GM23338 (cell line): ENCODE results near the gene PTPRN2. TPM values are rescaled to one million over a fixed set of nuclear protein-coding genes. Genes with fewer than 3 reads are reported as not detected.

Source experiments
- ATAC-seq: fragments of 200-7000 bp; cut with Tn5 transposase; 3 replicates; pipeline ENCODE4 v1.9.1; 2020
- DNase-seq: peaks from one replicate; pipeline ENCODE4 v3.0.0-alpha.2; 2015; ENCODE audit warnings: low spot score
- H2AFZ ChIP-seq: fragments of 200-600 bp; sonication (generic); 2 replicates; pipeline ENCODE4 v1.8.0; 2016; ENCODE audit warnings: antibody characterized with exemption, mild to moderate bottlenecking, moderate library complexity
- H3F3A ChIP-seq: fragments of 200-600 bp; sonication (generic); replicated peaks from 2 replicates; pipeline ENCODE4 v1.8.0; 2017; ENCODE audit warnings: antibody characterized with exemption, mixed run types, low read depth
- H3K27ac ChIP-seq: fragments of 200-600 bp; sonication (generic); 2 replicates; pipeline ENCODE4 v1.6.1; 2016; ENCODE audit warnings: low read depth
- H3K27me3 ChIP-seq: fragments of 200-600 bp; sonication (generic); 2 replicates; pipeline ENCODE4 v1.8.0; 2016; ENCODE audit warnings: mild to moderate bottlenecking, mixed run types, moderate library complexity; ENCODE audit not compliant: insufficient read depth
- H3K36me3 ChIP-seq: fragments of 200-600 bp; sonication (generic); 2 replicates; pipeline ENCODE4 v1.8.0; 2016; ENCODE audit warnings: mild to moderate bottlenecking; ENCODE audit not compliant: insufficient read depth
- H3K4me1 ChIP-seq: fragments of 200-600 bp; sonication (generic); 2 replicates; pipeline ENCODE4 v1.8.0; 2016; ENCODE audit warnings: mild to moderate bottlenecking, moderate library complexity; ENCODE audit not compliant: insufficient read depth
- H3K4me2 ChIP-seq: fragments of 200-600 bp; sonication (generic); 2 replicates; pipeline ENCODE4 v1.7.1; 2017; ENCODE audit warnings: mixed run types
- H3K4me3 ChIP-seq: fragments of 200-600 bp; sonication (generic); 2 replicates; pipeline ENCODE4 v1.6.1; 2016; ENCODE audit warnings: mixed run types
- H3K79me2 ChIP-seq: fragments of 200-600 bp; sonication (generic); replicated peaks from 2 replicates; pipeline ENCODE4 v1.8.0; 2017; ENCODE audit warnings: mild to moderate bottlenecking; ENCODE audit not compliant: insufficient read depth
- H3K9me2 ChIP-seq: fragments of 200-600 bp; sonication (generic); 2 replicates; pipeline ENCODE4 v1.8.0; 2017; ENCODE audit not compliant: insufficient read depth
- H4K20me1 ChIP-seq: fragments of 200-600 bp; sonication (generic); replicated peaks from 2 replicates; pipeline ENCODE4 v1.8.0; 2017; ENCODE audit warnings: mild to moderate bottlenecking; ENCODE audit not compliant: insufficient read depth
- H3K27ac Mint-ChIP-seq: 2 replicates; pipeline ENCODE4 v1.8.0; 2020; ENCODE audit warnings: inconsistent platforms, mild to moderate bottlenecking, moderate library complexity, mixed read lengths
- H3K27me3 Mint-ChIP-seq: 3 replicates; pipeline ENCODE4 v1.8.0; 2022; ENCODE audit warnings: low read depth, mild to moderate bottlenecking, moderate library complexity, mixed read lengths, inconsistent platforms; ENCODE audit not compliant: insufficient read depth, poor library complexity
- H3K36me3 Mint-ChIP-seq: 3 replicates; pipeline ENCODE4 v1.8.0; 2021; ENCODE audit warnings: low read depth, mild to moderate bottlenecking, inconsistent platforms, moderate library complexity, mixed read lengths
- H3K4me1 Mint-ChIP-seq: 3 replicates; pipeline ENCODE4 v1.8.0; 2020; ENCODE audit warnings: mild to moderate bottlenecking, inconsistent platforms, mixed read lengths
- H3K4me3 Mint-ChIP-seq: 3 replicates; pipeline ENCODE4 v1.8.0; 2021; ENCODE audit warnings: moderate library complexity, mild to moderate bottlenecking, inconsistent platforms, mixed read lengths
- H3K9me3 Mint-ChIP-seq: 3 replicates; pipeline ENCODE4 v1.8.0; 2020; ENCODE audit warnings: moderate library complexity, mild to moderate bottlenecking, inconsistent platforms, mixed read lengths
- CREB1 ChIP-seq: fragments of 250-450 bp; sonication (Bioruptor Pico); IDR thresholded peaks from 2 replicates; pipeline ENCODE4 v1.5.0; 2020; ENCODE audit warnings: low read depth, mild to moderate bottlenecking, moderate library complexity
- CTCF ChIP-seq, 2 experiments: fragments of 200-600 bp in 1 of 2; sonication (generic) in 1 of 2; conservative IDR thresholded peaks; 2 replicates each; pipeline versions ENCODE4 v1.5.1 to v1.6.1; 2016 to 2017; ENCODE audit warnings: antibody characterized with exemption in 2 of 2, low read depth in 2 of 2, mild to moderate bottlenecking in 2 of 2, moderate library complexity in 1 of 2
- ETS1 ChIP-seq: IDR thresholded peaks from 2 replicates; pipeline ENCODE4 v1.6.1; 2016; ENCODE audit warnings: antibody characterized with exemption
- EZH2 ChIP-seq: fragments of 200-600 bp; sonication (generic); IDR thresholded peaks from one replicate; pipeline ENCODE4 v1.8.0; 2017; ENCODE audit warnings: antibody characterized with exemption, mild to moderate bottlenecking, low read depth; ENCODE audit not compliant: unreplicated experiment
- EZH2phosphoT487 ChIP-seq: fragments of 200-600 bp; sonication (generic); IDR thresholded peaks from one replicate; pipeline ENCODE4 v1.8.1; 2018; ENCODE audit warnings: antibody characterized with exemption; ENCODE audit not compliant: unreplicated experiment
- JUNB ChIP-seq: IDR thresholded peaks from one replicate; pipeline ENCODE4 v1.6.1; 2016; ENCODE audit warnings: antibody characterized with exemption; ENCODE audit not compliant: unreplicated experiment
- NANOG ChIP-seq: IDR thresholded peaks from 2 replicates; pipeline ENCODE4 v1.6.1; 2016; ENCODE audit warnings: antibody characterized with exemption, borderline replicate concordance
- POLR2AphosphoS5 ChIP-seq: IDR thresholded peaks from 2 replicates; pipeline ENCODE4 v1.6.1; 2016; ENCODE audit warnings: antibody characterized with exemption, low read depth
- REST ChIP-seq: IDR thresholded peaks from one replicate; pipeline ENCODE4 v1.6.1; 2018; ENCODE audit warnings: antibody characterized with exemption; ENCODE audit not compliant: unreplicated experiment
- STAT1 ChIP-seq: IDR thresholded peaks from one replicate; pipeline ENCODE4 v1.6.1; 2016; ENCODE audit warnings: antibody characterized with exemption; ENCODE audit not compliant: unreplicated experiment
- ZNF114 ChIP-seq: fragments of 250-450 bp; sonication (Bioruptor Pico); IDR thresholded peaks from 2 replicates; pipeline ENCODE4 v1.5.0; 2020; ENCODE audit warnings: mild to moderate bottlenecking, moderate library complexity
- ZNF331 ChIP-seq: fragments of 250-450 bp; sonication (Bioruptor Pico); IDR thresholded peaks from 2 replicates; pipeline ENCODE4 v1.5.0; 2020; ENCODE audit warnings: low read depth, mild to moderate bottlenecking, moderate library complexity
- ZNF462 ChIP-seq: fragments of 250-450 bp; sonication (Bioruptor Pico); IDR thresholded peaks from 2 replicates; pipeline ENCODE4 v1.5.0; 2020; ENCODE audit warnings: mild to moderate bottlenecking, moderate library complexity
- polyA plus RNA-seq: library from polyadenylated mRNA; unstranded; fragments of >200 nt; fragmentation: Nextera tagmentation; extraction: Ambion mirVana; gene quantifications from 2 replicates; pipeline ENCODE4 v1.2.1, GENCODE V29; 2016
- total RNA-seq: library from RNA; depleted of rRNA; stranded (reverse); fragments of >200 nt; shearing (Covaris generic); gene quantifications from 2 replicates; pipeline ENCODE4 v1.2.3, GENCODE V29; 2014

The PTPRN2 gene
- total and polyA plus RNA-seq, 2 experiments from 2014 or later = 0.87 to 4.0 TPM

- no peak overlapping the region for H3K4me3 Mint-ChIP-seq
- no peaks in the 10 kb centered on the region for H3K4me1 Mint-ChIP-seq
- no peak for TF ChIP-seq POLR2AphosphoS5
- no peak for TF ChIP-seq ZNF114 (CRISPR knock-in tag)
- TF ChIP-seq STAT1 = no peak
- no peak for TF ChIP-seq REST
- TF ChIP-seq NANOG = no peak
- no peak for TF ChIP-seq ZNF462 (CRISPR knock-in tag)
- no peak for TF ChIP-seq CTCF (conservative IDR thresholded peaks at IDR 0.05; ENCODE audit: low read depth in 2 of 2)
- no peak for TF ChIP-seq ZNF331 (CRISPR knock-in tag)
- no peak for TF ChIP-seq EZH2phosphoT487
- TF ChIP-seq JUNB = no peak
- no peak for TF ChIP-seq CREB1 (CRISPR knock-in tag)
- TF ChIP-seq EZH2 = no peak
- TF ChIP-seq ETS1 = no peak
- Histone ChIP-seq H3K4me2 (no peak overlapping the region), H3K9me2 (no peaks in the 10 kb centered on the region), H3K27ac (no peak overlapping the region), H3K4me3 (no peak overlapping the region), H2AFZ (no peak overlapping the region), H3K36me3 (peaks cover 8% of the 10 kb centered on the region), H3F3A (no peaks in the 10 kb centered on the region), H3K27me3 (no peaks in the 10 kb centered on the region), H3K79me2 (no peaks in the 10 kb centered on the region), H3K4me1 (no peaks in the 10 kb centered on the region), H4K20me1 (no peaks in the 10 kb centered on the region)
- H3K36me3 Mint-ChIP-seq = peaks cover 61% of the 10 kb centered on the region
- ATAC-seq (no peak), DNase-seq (no peak)
- peaks cover 7% of the 10 kb centered on the region for H3K27me3 Mint-ChIP-seq
- no peak overlapping the region for H3K27ac Mint-ChIP-seq
- H3K9me3 Mint-ChIP-seq = peaks cover 76% of the 10 kb centered on the region
Observed at GRCh38 chr7:158123214-158123613, 464.4 kb downstream of the PTPRN2 start.
